GM18505 (cell line): ENCODE measurements around the gene TACC3.

Experiments used
- ATAC-seq: cut with Tn5 transposase; IDR thresholded peaks from one replicate; pipeline ENCODE4 v1.9.1; 2021; ENCODE audit not compliant: unreplicated experiment
- POLR2A ChIP-seq: IDR thresholded peaks from 4 replicates; pipeline ENCODE4 v1.6.1; 2011; ENCODE audit warnings: borderline replicate concordance; ENCODE audit not compliant: insufficient read depth, insufficient read length; ENCODE audit errors: extremely low read depth

TACC3 gene

GRCh38 chr4:1738410-1738809 lies 17.1 kb downstream of the TACC3 start:
- ATAC-seq = no peak
- TF ChIP-seq POLR2A = no peak

GRCh38 chr4:1739358-1739757 lies 18.0 kb downstream of the TACC3 start:
- ATAC-seq = no peak
- TF ChIP-seq POLR2A = no peak

- ATAC-seq = no peak
- TF ChIP-seq POLR2A = no peak
Measured at GRCh38 chr4:1740021-1740545, 18.8 kb downstream of the TACC3 start.

GRCh38 chr4:1741208-1741607 lies 19.9 kb downstream of the TACC3 start:
- no peak for TF ChIP-seq POLR2A
- ATAC-seq = no peak

- TF ChIP-seq POLR2A = no peak
- no peak for ATAC-seq
Measured at GRCh38 chr4:1743551-1743950, 22.2 kb downstream of the TACC3 start.

GRCh38 chr4:1743975-1744374 lies 22.7 kb downstream of the TACC3 start:
- no peak for ATAC-seq
- no peak for TF ChIP-seq POLR2A

GRCh38 chr4:1744552-1744951 lies 23.2 kb downstream of the TACC3 start:
- no peak for TF ChIP-seq POLR2A
- ATAC-seq = no peak

GRCh38 chr4:1745165-1745564 lies 23.8 kb downstream of the TACC3 start:
- no peak for TF ChIP-seq POLR2A
- ATAC-seq = no peak

GRCh38 chr4:1745697-1746096 lies 24.4 kb downstream of the TACC3 start:
- no peak for ATAC-seq
- no peak for TF ChIP-seq POLR2A

- peak; percentile 51 for ATAC-seq
- no peak for TF ChIP-seq POLR2A
Measured at GRCh38 chr4:1746265-1746691, 25.0 kb downstream of the TACC3 start.

- no peak for TF ChIP-seq POLR2A
Measured at GRCh38 chr4:1746919-1747602, 25.7 kb downstream of the TACC3 start.

GRCh38 chr4:1747603-1747967 lies 26.3 kb downstream of the TACC3 start:
- ATAC-seq = no peak
- TF ChIP-seq POLR2A = no peak

More at GRCh38 chr4:1746919-1747602, 25.7 kb downstream of the TACC3 start:
- no peak for ATAC-seq

GRCh38 chr4:1748465-1748995 lies 27.2 kb downstream of the TACC3 start:
- TF ChIP-seq POLR2A = no peak
- peak; percentile 37 for ATAC-seq

GRCh38 chr4:1749370-1749769 lies 28.0 kb downstream of the TACC3 start:
- TF ChIP-seq POLR2A = no peak
- ATAC-seq = no peak
